ENCODE measurements around the gene ST3GAL4. TPM values are rescaled to one million over a fixed set of nuclear protein-coding genes. Genes with fewer than 3 reads are reported as not detected.

ST3GAL4 gene
- total and polyA plus RNA-seq, 7 donors: 43.1 to 336 (median 69.2) TPM

- 35 to 49% methylated on average over 15 of the region's 15 CpGs for WGBS, 2 donors
- Histone ChIP-seq H3K27ac (peak overlapping the region; percentile 86 to 90 (median 87)), H3K4me3 (peak overlapping the region; percentile 67 to 82 (median 78)), H3K36me3 (no peaks in the 10 kb centered on the region), H3K4me1 (peaks cover 0 to 86% (median 78%) of the 10 kb centered on the region in 4 donors), H3K27me3 (no peaks in the 10 kb centered on the region), H3K9me3 (no peaks in the 10 kb centered on the region)
- TF ChIP-seq POLR2A (IDR thresholded peaks at IDR 0.05) (no peak), CTCF (IDR thresholded peaks at IDR 0.05) (no peak), POLR2AphosphoS5 (IDR thresholded peaks at IDR 0.05) (no peak), EP300 (IDR thresholded peaks at IDR 0.05) (no peak)
- intact Hi-C loops (cut with DNase I): no loop called here
- DNase-seq: peak; percentile 53
These were observed 709 bp upstream of the ST3GAL4 start for GRCh38 chr11:126354631-126355323.

GRCh38 chr11:126355926-126356897 is 726 bp downstream of the ST3GAL4 start:
- intact Hi-C loops (cut with DNase I): loop anchor here (2.0 kb wide), 1 partner anchor 59 kb away; no protein-coding TSS in a partner anchor
- Histone ChIP-seq H3K4me1 (peaks cover 0 to 86% (median 77%) of the 10 kb centered on the region in 4 donors), H3K27me3 (no peaks in the 10 kb centered on the region), H3K27ac (peak overlapping the region; percentile 86 to 90 (median 87)), H3K4me3 (peak overlapping the region; percentile 67 to 82 (median 78)), H3K9me3 (no peaks in the 10 kb centered on the region), H3K36me3 (no peaks in the 10 kb centered on the region)
- TF ChIP-seq POLR2A (IDR thresholded peaks at IDR 0.05) (no peak), POLR2AphosphoS5 (IDR thresholded peaks at IDR 0.05) (peak in 2 of 4 donors; percentile 28 to 38)
- WGBS, 2 donors: 21 to 37% methylated on average over 46 of the region's 46 CpGs
- DNase-seq: peak; percentile 80

- Histone ChIP-seq H3K4me1 (peaks cover 0 to 75% (median 67%) of the 10 kb centered on the region in 4 donors), H3K27ac (peak overlapping the region; percentile 86 to 90 (median 87)), H3K36me3 (no peaks in the 10 kb centered on the region), H3K27me3 (no peaks in the 10 kb centered on the region), H3K4me3 (peak overlapping the region; percentile 67 to 82 (median 78)), H3K9me3 (no peaks in the 10 kb centered on the region)
- 81 to 82% methylated on average over 17 of the region's 17 CpGs for WGBS, 2 donors
- peak; percentile 64 for DNase-seq
- TF ChIP-seq EP300 (IDR thresholded peaks at IDR 0.05) (no peak), CTCF (IDR thresholded peaks at IDR 0.05) (no peak), POLR2A (IDR thresholded peaks at IDR 0.05) (no peak), POLR2AphosphoS5 (IDR thresholded peaks at IDR 0.05) (no peak)
- intact Hi-C loops (cut with DNase I): loop anchor here (2.0 kb wide), 1 partner anchor 57 kb away; no protein-coding TSS in a partner anchor
These were observed 1.8 kb downstream of the ST3GAL4 start for GRCh38 chr11:126357055-126357962.

GRCh38 chr11:126357969-126358762 is 2.7 kb downstream of the ST3GAL4 start:
- H3K9me3 ChIP-seq: no peaks in the 10 kb centered on the region
- H3K27ac ChIP-seq: peak overlapping the region; percentile 86 to 90 (median 87)
- peak; percentile 63 for DNase-seq
- 80 to 84% methylated on average over 18 of the region's 18 CpGs for WGBS, 2 donors
- intact Hi-C loops (cut with DNase I): loop anchor here (2.0 kb wide), 2 partner anchors 47 to 57 kb away; no protein-coding TSS in a partner anchor
- peaks cover 0 to 72% (median 64%) of the 10 kb centered on the region in 4 donors for H3K4me1 ChIP-seq
- no peaks in the 10 kb centered on the region for H3K27me3 ChIP-seq
- peak overlapping the region in 2 of 4 donors; percentile 81 to 82 for H3K4me3 ChIP-seq
- TF ChIP-seq POLR2AphosphoS5 (IDR thresholded peaks at IDR 0.05) (no peak), CTCF (IDR thresholded peaks at IDR 0.05) (no peak), EP300 (IDR thresholded peaks at IDR 0.05) (no peak), POLR2A (IDR thresholded peaks at IDR 0.05) (no peak)
- no peaks in the 10 kb centered on the region for H3K36me3 ChIP-seq

Measured in sigmoid colon (tissue), 7 donors.